Renal cortex interstitium (tissue), 11 donors: ENCODE measurements around the gene HCFC1. TPM values are rescaled to one million over a fixed set of nuclear protein-coding genes. Genes with fewer than 3 reads are reported as not detected.

ENCODE experiments used
- DNase-seq, 11 donors: peaks; one replicate each; pipeline ENCODE4 v3.0.0-alpha.2; 2013; ENCODE audit warnings: low read depth in 9 of 11, low spot score in 4 of 11; ENCODE audit errors: extremely low read depth in 1 of 11
- polyA plus RNA-seq, 3 donors: library from polyadenylated mRNA; unstranded; fragments of 120-200 nt; gene quantifications; one replicate each; pipeline ENCODE4 v1.2.1, GENCODE V29; 2013; ENCODE audit not compliant: insufficient read length in 3 of 3

The HCFC1 gene
- polyA plus RNA-seq, 3 donors, result 40.8 to 52.0 (median 45.7) TPM

- DNase-seq, result no peak
Observed at GRCh38 chrX:153950127-153950526, 21.5 kb downstream of the HCFC1 start.

GRCh38 chrX:153948847-153949805 lies 22.5 kb downstream of the HCFC1 start:
- no peak for DNase-seq

GRCh38 chrX:153948002-153948466 lies 23.6 kb downstream of the HCFC1 start:
- no peak for DNase-seq

- no peak for DNase-seq
Observed at GRCh38 chrX:153947009-153947769, 24.4 kb downstream of the HCFC1 start.

GRCh38 chrX:153945956-153946943 lies 25.4 kb downstream of the HCFC1 start:
- DNase-seq, result no peak

- no peak for DNase-seq
Observed at GRCh38 chrX:153944800-153945150, 26.8 kb downstream of the HCFC1 start.

- DNase-seq, result no peak
Observed at GRCh38 chrX:153944140-153944799, 27.3 kb downstream of the HCFC1 start, which contains the start of gene RENBP. Gene RENBP (minus strand): TSS chrX:153944643. CDS start chrX:153944610, 33 bp downstream.

- no peak for DNase-seq
Observed at GRCh38 chrX:153941336-153942252, 30.0 kb downstream of the HCFC1 start.

- no peak for DNase-seq
Observed at GRCh38 chrX:153939573-153939972, 32.0 kb downstream of the HCFC1 start.

- no peak for DNase-seq
Observed at GRCh38 chrX:153938226-153938786, 33.3 kb downstream of the HCFC1 start.

- no peak for DNase-seq
Observed at GRCh38 chrX:153937056-153937455, 34.6 kb downstream of the HCFC1 start.

- DNase-seq, result no peak
Observed at GRCh38 chrX:153935326-153935851, 36.2 kb downstream of the HCFC1 start.

- peak in 5 of 11 donors; percentile 49 to 73 (median 58) for DNase-seq
Observed at GRCh38 chrX:153934762-153935325, 36.8 kb downstream of the HCFC1 start, which contains the start of gene NAA10. Gene NAA10 (minus strand): TSS chrX:153935037. CDS start chrX:153934904, 133 bp downstream.

GRCh38 chrX:153934148-153934761 lies 37.4 kb downstream of the HCFC1 start:
- DNase-seq, result no peak

GRCh38 chrX:153933748-153934147 lies 37.9 kb downstream of the HCFC1 start:
- DNase-seq, result no peak
